HG02610 (cell line): ENCODE results near the gene COIL.
A peak's percentile ranks its signal among the peaks of the same experiment; 100 is the strongest.

Experiments used
- ATAC-seq: cut with Tn5 transposase; IDR thresholded peaks from one replicate; pipeline ENCODE4 v1.9.1; 2021; ENCODE audit warnings: mild to moderate bottlenecking, moderate library complexity; ENCODE audit not compliant: unreplicated experiment

Gene COIL

GRCh38 chr17:56910509-56911235 is 50.2 kb downstream of the COIL start:
- no peak for ATAC-seq

- ATAC-seq = no peak
These were observed 50.9 kb downstream of the COIL start for GRCh38 chr17:56909742-56910508.

- peak; percentile 91 for ATAC-seq
These were observed 52.8 kb downstream of the COIL start for GRCh38 chr17:56908001-56908542.

GRCh38 chr17:56903560-56903959 is 57.3 kb downstream of the COIL start:
- ATAC-seq = no peak

GRCh38 chr17:56902348-56902747 is 58.5 kb downstream of the COIL start:
- ATAC-seq = no peak

- ATAC-seq = no peak
These were observed 61.4 kb downstream of the COIL start for GRCh38 chr17:56899403-56899802.

GRCh38 chr17:56898874-56899273 is 62.0 kb downstream of the COIL start:
- ATAC-seq = no peak

GRCh38 chr17:56897646-56898424 is 63.0 kb downstream of the COIL start:
- peak; percentile 59 for ATAC-seq

- ATAC-seq = no peak
These were observed 63.9 kb downstream of the COIL start for GRCh38 chr17:56896968-56897359.

- ATAC-seq = no peak
These were observed 64.5 kb downstream of the COIL start for GRCh38 chr17:56896217-56896967.

- ATAC-seq = no peak
These were observed 65.9 kb downstream of the COIL start for GRCh38 chr17:56894859-56895455.

- ATAC-seq = no peak
These were observed 67.3 kb downstream of the COIL start for GRCh38 chr17:56893503-56893902.

- ATAC-seq = no peak
These were observed 68.5 kb downstream of the COIL start for GRCh38 chr17:56892333-56892732.

GRCh38 chr17:56891751-56892150 is 69.1 kb downstream of the COIL start:
- no peak for ATAC-seq

- ATAC-seq = no peak
These were observed 69.8 kb downstream of the COIL start for GRCh38 chr17:56890906-56891674.

GRCh38 chr17:56890390-56890789 is 70.5 kb downstream of the COIL start:
- ATAC-seq = no peak
